WTC11 (cell line): ENCODE results near the gene TMC4. TPM values are rescaled to one million over a fixed set of nuclear protein-coding genes. Genes with fewer than 3 reads are reported as not detected.
A peak's percentile ranks its signal among the peaks of the same experiment; 100 is the strongest.

Experiments used
- CBFB ChIP-seq: sonication (generic); formaldehyde crosslinking; IDR thresholded peaks from 2 replicates; pipeline ENCODE4 v1.8.1; 2022; ENCODE audit warnings: mild to moderate bottlenecking, low read depth, missing genetic modification reagents
- CREB1 ChIP-seq: sonication (generic); formaldehyde crosslinking; IDR thresholded peaks from 2 replicates; pipeline ENCODE4 v1.8.0; 2023; ENCODE audit warnings: mild to moderate bottlenecking, missing genetic modification reagents
- EMX1 ChIP-seq: fragments of 250-450 bp; sonication (Bioruptor Pico); IDR thresholded peaks from 2 replicates; pipeline ENCODE4 v1.8.0; 2021; ENCODE audit warnings: mild to moderate bottlenecking
- ETV6 ChIP-seq: sonication (generic); formaldehyde crosslinking; IDR thresholded peaks from 2 replicates; pipeline ENCODE4 v1.8.1; 2022; ENCODE audit warnings: mild to moderate bottlenecking, missing genetic modification reagents
- FOXK1 ChIP-seq: sonication (generic); formaldehyde crosslinking; IDR thresholded peaks from 2 replicates; pipeline ENCODE4 v1.8.0; 2022; ENCODE audit warnings: mild to moderate bottlenecking, moderate library complexity, missing genetic modification reagents
- MYBL2 ChIP-seq: sonication (generic); formaldehyde crosslinking; IDR thresholded peaks from 2 replicates; pipeline ENCODE4 v1.8.1; 2023; ENCODE audit warnings: mild to moderate bottlenecking, moderate library complexity, missing genetic modification reagents
- NFATC4 ChIP-seq: fragments of 250-450 bp; sonication (Bioruptor Pico); IDR thresholded peaks from 2 replicates; pipeline ENCODE4 v1.9.0; 2021; ENCODE audit warnings: mild to moderate bottlenecking
- NR1H2 ChIP-seq: sonication (generic); formaldehyde crosslinking; IDR thresholded peaks from 2 replicates; pipeline ENCODE4 v1.9.0; 2021; ENCODE audit warnings: mild to moderate bottlenecking, moderate library complexity, missing genetic modification reagents
- RELA ChIP-seq: sonication (generic); formaldehyde crosslinking; IDR thresholded peaks from 2 replicates; pipeline ENCODE4 v1.8.1; 2022; ENCODE audit warnings: missing genetic modification reagents, mild to moderate bottlenecking, borderline replicate concordance
- SOX15 ChIP-seq: fragments of 250-450 bp; sonication (Bioruptor Pico); IDR thresholded peaks from 2 replicates; pipeline ENCODE4 v1.9.0; 2021; ENCODE audit warnings: mild to moderate bottlenecking
- ZNF138 ChIP-seq: sonication (generic); formaldehyde crosslinking; conservative IDR thresholded peaks from 2 replicates; pipeline ENCODE4 v1.8.1; 2022; ENCODE audit warnings: mild to moderate bottlenecking, moderate library complexity, missing genetic modification reagents
- ZNF219 ChIP-seq: sonication (generic); formaldehyde crosslinking; IDR thresholded peaks from 2 replicates; pipeline ENCODE4 v1.8.0; 2023; ENCODE audit warnings: missing genetic modification reagents, mild to moderate bottlenecking, borderline replicate concordance
- ZNF232 ChIP-seq: sonication (generic); formaldehyde crosslinking; IDR thresholded peaks from 2 replicates; pipeline ENCODE4 v1.8.0; 2022; ENCODE audit warnings: mild to moderate bottlenecking, missing genetic modification reagents
- ZNF317 ChIP-seq: sonication (generic); formaldehyde crosslinking; IDR thresholded peaks from 2 replicates; pipeline ENCODE4 v1.8.1; 2023; ENCODE audit warnings: low read depth, mild to moderate bottlenecking, moderate library complexity, missing genetic modification reagents, borderline replicate concordance
- total RNA-seq: library from RNA; stranded (reverse); gene quantifications from 3 replicates; pipeline ENCODE4 v1.2.3, GENCODE V29; 2021
- TF ChIP-seq, protein P1 (sequence below): sonication (generic); formaldehyde crosslinking; IDR thresholded peaks from 2 replicates; pipeline ENCODE4 v1.8.1; 2022; ENCODE audit warnings: low read depth, missing genetic modification reagents, borderline replicate concordance
- TF ChIP-seq, protein P2 (sequence below): sonication (generic); formaldehyde crosslinking; IDR thresholded peaks from 2 replicates; pipeline ENCODE4 v1.8.1; 2022; ENCODE audit warnings: mild to moderate bottlenecking, moderate library complexity, missing genetic modification reagents
- TF ChIP-seq, protein P3 (sequence below): sonication (generic); formaldehyde crosslinking; IDR thresholded peaks from 2 replicates; pipeline ENCODE4 v1.8.1; 2023; ENCODE audit warnings: mild to moderate bottlenecking, missing genetic modification reagents, moderate library complexity
- TF ChIP-seq, protein P4 (sequence below): fragments of 250-450 bp; sonication (Bioruptor Pico); IDR thresholded peaks from 2 replicates; pipeline ENCODE4 v1.9.0; 2021; ENCODE audit warnings: mild to moderate bottlenecking, borderline replicate concordance
- TF ChIP-seq, protein P5 (sequence below): sonication (generic); formaldehyde crosslinking; IDR thresholded peaks from 2 replicates; pipeline ENCODE4 v1.8.1; 2023; ENCODE audit warnings: mild to moderate bottlenecking, missing genetic modification reagents, borderline replicate concordance
- TF ChIP-seq, protein P6 (sequence below): sonication (generic); formaldehyde crosslinking; IDR thresholded peaks from 2 replicates; pipeline ENCODE4 v1.8.1; 2023; ENCODE audit warnings: mild to moderate bottlenecking, missing genetic modification reagents
- TF ChIP-seq, protein P7 (sequence below): sonication (generic); formaldehyde crosslinking; IDR thresholded peaks from 2 replicates; pipeline ENCODE4 v1.8.0; 2023; ENCODE audit warnings: missing genetic modification reagents
- TF ChIP-seq, protein P8 (sequence below): sonication (generic); formaldehyde crosslinking; IDR thresholded peaks from 2 replicates; pipeline ENCODE4 v1.8.1; 2022; ENCODE audit warnings: mild to moderate bottlenecking, missing genetic modification reagents, moderate library complexity, borderline replicate concordance
- TF ChIP-seq, protein P9 (sequence below): sonication (generic); formaldehyde crosslinking; IDR thresholded peaks from 2 replicates; pipeline ENCODE4 v1.8.0; 2022; ENCODE audit warnings: mild to moderate bottlenecking, missing genetic modification reagents

TMC4 gene
- total RNA-seq, 1 experiment from 2014 or later: 9.3 TPM

DNA sequence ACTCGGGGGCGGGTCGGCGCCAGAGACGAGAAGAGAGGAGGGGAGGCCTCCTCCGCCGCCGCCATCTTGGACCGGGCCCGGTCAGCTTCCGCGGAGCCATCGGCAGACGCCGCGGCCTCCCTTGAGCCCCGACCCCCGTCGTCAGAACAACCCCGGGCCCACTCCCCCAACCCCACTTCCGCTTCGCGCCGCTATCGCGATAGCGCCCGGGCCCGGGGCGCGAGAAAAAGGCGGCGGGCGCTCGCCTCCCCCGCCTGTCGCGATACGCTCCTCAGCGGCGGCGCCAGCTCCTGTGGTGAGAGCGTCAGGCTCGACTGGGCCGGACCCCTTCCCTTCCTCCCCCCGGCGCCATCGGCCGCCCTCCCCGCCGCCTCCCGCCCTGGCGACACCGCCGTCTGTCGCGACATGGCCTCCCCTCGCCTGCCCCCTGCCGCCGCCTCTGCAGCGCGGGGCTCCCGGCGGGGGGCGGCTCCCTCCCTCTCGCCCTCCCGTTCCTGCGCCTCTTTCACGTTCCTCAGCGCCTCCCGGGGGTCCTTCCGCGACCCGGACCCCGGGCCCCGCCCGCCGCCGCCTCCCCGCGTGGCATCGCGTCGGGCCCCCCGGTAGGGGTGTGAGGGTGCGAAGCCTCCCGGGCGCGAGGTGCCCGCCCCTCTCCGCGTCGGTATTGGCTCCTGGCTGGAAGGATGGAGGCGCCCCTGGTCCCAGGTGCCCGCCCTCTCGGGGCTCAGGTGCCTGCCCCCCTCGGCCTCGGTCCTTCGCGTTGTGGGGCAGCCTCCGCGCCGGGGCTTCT, 35.1 kb downstream of the TMC4 start, which contains the start of gene CNOT3 (continued):
- TF ChIP-seq, protein P1, sequence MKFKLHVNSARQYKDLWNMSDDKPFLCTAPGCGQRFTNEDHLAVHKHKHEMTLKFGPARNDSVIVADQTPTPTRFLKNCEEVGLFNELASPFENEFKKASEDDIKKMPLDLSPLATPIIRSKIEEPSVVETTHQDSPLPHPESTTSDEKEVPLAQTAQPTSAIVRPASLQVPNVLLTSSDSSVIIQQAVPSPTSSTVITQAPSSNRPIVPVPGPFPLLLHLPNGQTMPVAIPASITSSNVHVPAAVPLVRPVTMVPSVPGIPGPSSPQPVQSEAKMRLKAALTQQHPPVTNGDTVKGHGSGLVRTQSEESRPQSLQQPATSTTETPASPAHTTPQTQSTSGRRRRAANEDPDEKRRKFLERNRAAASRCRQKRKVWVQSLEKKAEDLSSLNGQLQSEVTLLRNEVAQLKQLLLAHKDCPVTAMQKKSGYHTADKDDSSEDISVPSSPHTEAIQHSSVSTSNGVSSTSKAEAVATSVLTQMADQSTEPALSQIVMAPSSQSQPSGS: no peak
- TF ChIP-seq, protein P2, sequence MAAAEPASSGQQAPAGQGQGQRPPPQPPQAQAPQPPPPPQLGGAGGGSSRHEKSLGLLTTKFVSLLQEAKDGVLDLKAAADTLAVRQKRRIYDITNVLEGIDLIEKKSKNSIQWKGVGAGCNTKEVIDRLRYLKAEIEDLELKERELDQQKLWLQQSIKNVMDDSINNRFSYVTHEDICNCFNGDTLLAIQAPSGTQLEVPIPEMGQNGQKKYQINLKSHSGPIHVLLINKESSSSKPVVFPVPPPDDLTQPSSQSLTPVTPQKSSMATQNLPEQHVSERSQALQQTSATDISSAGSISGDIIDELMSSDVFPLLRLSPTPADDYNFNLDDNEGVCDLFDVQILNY (CRISPR knock-in tag): 0 out of 2 replicates have a peak, but pooled peaks have one; percentile 5
- TF ChIP-seq CBFB (CRISPR knock-in tag) (no peak), NR1H2 (no peak), NFATC4 (CRISPR knock-in tag) (no peak), ZNF138 (no peak), FOXK1 (CRISPR knock-in tag) (no peak), CREB1 (no peak), MYBL2 (no peak), RELA (CRISPR knock-in tag) (peak; percentile 55; the same call in 1 of the 2 replicates), ETV6 (CRISPR knock-in tag) (no peak), ZNF317 (CRISPR knock-in tag) (no peak), SOX15 (CRISPR knock-in tag) (no peak), ZNF219 (CRISPR knock-in tag) (no peak; the same call in 1 of the 2 replicates), EMX1 (CRISPR knock-in tag) (no peak), ZNF232 (CRISPR knock-in tag) (no peak)
- TF ChIP-seq, protein P3, sequence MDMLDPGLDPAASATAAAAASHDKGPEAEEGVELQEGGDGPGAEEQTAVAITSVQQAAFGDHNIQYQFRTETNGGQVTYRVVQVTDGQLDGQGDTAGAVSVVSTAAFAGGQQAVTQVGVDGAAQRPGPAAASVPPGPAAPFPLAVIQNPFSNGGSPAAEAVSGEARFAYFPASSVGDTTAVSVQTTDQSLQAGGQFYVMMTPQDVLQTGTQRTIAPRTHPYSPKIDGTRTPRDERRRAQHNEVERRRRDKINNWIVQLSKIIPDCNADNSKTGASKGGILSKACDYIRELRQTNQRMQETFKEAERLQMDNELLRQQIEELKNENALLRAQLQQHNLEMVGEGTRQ (CRISPR knock-in tag): no peak
- TF ChIP-seq, protein P4, sequence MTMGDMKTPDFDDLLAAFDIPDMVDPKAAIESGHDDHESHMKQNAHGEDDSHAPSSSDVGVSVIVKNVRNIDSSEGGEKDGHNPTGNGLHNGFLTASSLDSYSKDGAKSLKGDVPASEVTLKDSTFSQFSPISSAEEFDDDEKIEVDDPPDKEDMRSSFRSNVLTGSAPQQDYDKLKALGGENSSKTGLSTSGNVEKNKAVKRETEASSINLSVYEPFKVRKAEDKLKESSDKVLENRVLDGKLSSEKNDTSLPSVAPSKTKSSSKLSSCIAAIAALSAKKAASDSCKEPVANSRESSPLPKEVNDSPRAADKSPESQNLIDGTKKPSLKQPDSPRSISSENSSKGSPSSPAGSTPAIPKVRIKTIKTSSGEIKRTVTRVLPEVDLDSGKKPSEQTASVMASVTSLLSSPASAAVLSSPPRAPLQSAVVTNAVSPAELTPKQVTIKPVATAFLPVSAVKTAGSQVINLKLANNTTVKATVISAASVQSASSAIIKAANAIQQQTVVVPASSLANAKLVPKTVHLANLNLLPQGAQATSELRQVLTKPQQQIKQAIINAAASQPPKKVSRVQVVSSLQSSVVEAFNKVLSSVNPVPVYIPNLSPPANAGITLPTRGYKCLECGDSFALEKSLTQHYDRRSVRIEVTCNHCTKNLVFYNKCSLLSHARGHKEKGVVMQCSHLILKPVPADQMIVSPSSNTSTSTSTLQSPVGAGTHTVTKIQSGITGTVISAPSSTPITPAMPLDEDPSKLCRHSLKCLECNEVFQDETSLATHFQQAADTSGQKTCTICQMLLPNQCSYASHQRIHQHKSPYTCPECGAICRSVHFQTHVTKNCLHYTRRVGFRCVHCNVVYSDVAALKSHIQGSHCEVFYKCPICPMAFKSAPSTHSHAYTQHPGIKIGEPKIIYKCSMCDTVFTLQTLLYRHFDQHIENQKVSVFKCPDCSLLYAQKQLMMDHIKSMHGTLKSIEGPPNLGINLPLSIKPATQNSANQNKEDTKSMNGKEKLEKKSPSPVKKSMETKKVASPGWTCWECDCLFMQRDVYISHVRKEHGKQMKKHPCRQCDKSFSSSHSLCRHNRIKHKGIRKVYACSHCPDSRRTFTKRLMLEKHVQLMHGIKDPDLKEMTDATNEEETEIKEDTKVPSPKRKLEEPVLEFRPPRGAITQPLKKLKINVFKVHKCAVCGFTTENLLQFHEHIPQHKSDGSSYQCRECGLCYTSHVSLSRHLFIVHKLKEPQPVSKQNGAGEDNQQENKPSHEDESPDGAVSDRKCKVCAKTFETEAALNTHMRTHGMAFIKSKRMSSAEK (CRISPR knock-in tag): no peak
- TF ChIP-seq, protein P5, sequence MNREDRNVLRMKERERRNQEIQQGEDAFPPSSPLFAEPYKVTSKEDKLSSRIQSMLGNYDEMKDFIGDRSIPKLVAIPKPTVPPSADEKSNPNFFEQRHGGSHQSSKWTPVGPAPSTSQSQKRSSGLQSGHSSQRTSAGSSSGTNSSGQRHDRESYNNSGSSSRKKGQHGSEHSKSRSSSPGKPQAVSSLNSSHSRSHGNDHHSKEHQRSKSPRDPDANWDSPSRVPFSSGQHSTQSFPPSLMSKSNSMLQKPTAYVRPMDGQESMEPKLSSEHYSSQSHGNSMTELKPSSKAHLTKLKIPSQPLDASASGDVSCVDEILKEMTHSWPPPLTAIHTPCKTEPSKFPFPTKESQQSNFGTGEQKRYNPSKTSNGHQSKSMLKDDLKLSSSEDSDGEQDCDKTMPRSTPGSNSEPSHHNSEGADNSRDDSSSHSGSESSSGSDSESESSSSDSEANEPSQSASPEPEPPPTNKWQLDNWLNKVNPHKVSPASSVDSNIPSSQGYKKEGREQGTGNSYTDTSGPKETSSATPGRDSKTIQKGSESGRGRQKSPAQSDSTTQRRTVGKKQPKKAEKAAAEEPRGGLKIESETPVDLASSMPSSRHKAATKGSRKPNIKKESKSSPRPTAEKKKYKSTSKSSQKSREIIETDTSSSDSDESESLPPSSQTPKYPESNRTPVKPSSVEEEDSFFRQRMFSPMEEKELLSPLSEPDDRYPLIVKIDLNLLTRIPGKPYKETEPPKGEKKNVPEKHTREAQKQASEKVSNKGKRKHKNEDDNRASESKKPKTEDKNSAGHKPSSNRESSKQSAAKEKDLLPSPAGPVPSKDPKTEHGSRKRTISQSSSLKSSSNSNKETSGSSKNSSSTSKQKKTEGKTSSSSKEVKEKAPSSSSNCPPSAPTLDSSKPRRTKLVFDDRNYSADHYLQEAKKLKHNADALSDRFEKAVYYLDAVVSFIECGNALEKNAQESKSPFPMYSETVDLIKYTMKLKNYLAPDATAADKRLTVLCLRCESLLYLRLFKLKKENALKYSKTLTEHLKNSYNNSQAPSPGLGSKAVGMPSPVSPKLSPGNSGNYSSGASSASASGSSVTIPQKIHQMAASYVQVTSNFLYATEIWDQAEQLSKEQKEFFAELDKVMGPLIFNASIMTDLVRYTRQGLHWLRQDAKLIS (CRISPR knock-in tag): no peak
- TF ChIP-seq, protein P6, sequence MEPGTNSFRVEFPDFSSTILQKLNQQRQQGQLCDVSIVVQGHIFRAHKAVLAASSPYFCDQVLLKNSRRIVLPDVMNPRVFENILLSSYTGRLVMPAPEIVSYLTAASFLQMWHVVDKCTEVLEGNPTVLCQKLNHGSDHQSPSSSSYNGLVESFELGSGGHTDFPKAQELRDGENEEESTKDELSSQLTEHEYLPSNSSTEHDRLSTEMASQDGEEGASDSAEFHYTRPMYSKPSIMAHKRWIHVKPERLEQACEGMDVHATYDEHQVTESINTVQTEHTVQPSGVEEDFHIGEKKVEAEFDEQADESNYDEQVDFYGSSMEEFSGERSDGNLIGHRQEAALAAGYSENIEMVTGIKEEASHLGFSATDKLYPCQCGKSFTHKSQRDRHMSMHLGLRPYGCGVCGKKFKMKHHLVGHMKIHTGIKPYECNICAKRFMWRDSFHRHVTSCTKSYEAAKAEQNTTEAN: 0 out of 2 replicates have a peak, but pooled peaks have one; percentile 7
- TF ChIP-seq, protein P7, sequence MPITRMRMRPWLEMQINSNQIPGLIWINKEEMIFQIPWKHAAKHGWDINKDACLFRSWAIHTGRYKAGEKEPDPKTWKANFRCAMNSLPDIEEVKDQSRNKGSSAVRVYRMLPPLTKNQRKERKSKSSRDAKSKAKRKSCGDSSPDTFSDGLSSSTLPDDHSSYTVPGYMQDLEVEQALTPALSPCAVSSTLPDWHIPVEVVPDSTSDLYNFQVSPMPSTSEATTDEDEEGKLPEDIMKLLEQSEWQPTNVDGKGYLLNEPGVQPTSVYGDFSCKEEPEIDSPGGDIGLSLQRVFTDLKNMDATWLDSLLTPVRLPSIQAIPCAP (CRISPR knock-in tag): no peak
- TF ChIP-seq, protein P8, sequence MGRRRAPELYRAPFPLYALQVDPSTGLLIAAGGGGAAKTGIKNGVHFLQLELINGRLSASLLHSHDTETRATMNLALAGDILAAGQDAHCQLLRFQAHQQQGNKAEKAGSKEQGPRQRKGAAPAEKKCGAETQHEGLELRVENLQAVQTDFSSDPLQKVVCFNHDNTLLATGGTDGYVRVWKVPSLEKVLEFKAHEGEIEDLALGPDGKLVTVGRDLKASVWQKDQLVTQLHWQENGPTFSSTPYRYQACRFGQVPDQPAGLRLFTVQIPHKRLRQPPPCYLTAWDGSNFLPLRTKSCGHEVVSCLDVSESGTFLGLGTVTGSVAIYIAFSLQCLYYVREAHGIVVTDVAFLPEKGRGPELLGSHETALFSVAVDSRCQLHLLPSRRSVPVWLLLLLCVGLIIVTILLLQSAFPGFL (CRISPR knock-in tag): 0 out of 2 replicates have a peak, but pooled peaks have one; percentile 16
- TF ChIP-seq, protein P9, sequence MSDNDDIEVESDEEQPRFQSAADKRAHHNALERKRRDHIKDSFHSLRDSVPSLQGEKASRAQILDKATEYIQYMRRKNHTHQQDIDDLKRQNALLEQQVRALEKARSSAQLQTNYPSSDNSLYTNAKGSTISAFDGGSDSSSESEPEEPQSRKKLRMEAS (CRISPR knock-in tag): 0 out of 2 replicates have a peak, but pooled peaks have one; percentile 30
